ENCODE data around the gene RO60.

Gene RO60

GRCh38 chr1:193108471-193108870 lies 49.1 kb downstream of the RO60 start:
- DNase-seq (ENCODE audit: low spot score): no peak
